ENCODE data around the gene PPP1R13B.

DNA sequence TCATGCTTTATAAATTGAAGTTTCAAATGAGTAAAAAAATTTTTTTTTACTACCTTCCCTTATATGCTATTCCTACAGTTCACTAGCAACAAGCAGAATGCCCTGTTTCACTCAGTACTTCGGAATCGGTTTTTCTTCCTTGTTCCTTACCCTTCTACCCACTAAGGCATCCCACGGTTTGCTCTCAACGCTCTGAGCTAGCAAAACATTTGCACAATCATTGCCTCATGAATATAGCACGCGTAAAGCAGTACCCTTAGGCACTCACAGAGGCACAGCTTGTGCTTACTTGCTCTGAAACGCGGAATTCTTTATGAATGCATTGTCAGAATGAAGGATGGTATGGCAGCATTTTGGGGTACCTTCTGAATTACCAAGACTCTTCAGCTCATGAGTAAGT is 45.0 kb downstream of the PPP1R13B start:
- TF ChIP-seq, protein P1, sequence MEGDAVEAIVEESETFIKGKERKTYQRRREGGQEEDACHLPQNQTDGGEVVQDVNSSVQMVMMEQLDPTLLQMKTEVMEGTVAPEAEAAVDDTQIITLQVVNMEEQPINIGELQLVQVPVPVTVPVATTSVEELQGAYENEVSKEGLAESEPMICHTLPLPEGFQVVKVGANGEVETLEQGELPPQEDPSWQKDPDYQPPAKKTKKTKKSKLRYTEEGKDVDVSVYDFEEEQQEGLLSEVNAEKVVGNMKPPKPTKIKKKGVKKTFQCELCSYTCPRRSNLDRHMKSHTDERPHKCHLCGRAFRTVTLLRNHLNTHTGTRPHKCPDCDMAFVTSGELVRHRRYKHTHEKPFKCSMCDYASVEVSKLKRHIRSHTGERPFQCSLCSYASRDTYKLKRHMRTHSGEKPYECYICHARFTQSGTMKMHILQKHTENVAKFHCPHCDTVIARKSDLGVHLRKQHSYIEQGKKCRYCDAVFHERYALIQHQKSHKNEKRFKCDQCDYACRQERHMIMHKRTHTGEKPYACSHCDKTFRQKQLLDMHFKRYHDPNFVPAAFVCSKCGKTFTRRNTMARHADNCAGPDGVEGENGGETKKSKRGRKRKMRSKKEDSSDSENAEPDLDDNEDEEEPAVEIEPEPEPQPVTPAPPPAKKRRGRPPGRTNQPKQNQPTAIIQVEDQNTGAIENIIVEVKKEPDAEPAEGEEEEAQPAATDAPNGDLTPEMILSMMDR (IDR thresholded peaks at IDR 0.05; ENCODE audit: insufficient read depth, low read length) = no peak
- TF ChIP-seq, protein P2, sequence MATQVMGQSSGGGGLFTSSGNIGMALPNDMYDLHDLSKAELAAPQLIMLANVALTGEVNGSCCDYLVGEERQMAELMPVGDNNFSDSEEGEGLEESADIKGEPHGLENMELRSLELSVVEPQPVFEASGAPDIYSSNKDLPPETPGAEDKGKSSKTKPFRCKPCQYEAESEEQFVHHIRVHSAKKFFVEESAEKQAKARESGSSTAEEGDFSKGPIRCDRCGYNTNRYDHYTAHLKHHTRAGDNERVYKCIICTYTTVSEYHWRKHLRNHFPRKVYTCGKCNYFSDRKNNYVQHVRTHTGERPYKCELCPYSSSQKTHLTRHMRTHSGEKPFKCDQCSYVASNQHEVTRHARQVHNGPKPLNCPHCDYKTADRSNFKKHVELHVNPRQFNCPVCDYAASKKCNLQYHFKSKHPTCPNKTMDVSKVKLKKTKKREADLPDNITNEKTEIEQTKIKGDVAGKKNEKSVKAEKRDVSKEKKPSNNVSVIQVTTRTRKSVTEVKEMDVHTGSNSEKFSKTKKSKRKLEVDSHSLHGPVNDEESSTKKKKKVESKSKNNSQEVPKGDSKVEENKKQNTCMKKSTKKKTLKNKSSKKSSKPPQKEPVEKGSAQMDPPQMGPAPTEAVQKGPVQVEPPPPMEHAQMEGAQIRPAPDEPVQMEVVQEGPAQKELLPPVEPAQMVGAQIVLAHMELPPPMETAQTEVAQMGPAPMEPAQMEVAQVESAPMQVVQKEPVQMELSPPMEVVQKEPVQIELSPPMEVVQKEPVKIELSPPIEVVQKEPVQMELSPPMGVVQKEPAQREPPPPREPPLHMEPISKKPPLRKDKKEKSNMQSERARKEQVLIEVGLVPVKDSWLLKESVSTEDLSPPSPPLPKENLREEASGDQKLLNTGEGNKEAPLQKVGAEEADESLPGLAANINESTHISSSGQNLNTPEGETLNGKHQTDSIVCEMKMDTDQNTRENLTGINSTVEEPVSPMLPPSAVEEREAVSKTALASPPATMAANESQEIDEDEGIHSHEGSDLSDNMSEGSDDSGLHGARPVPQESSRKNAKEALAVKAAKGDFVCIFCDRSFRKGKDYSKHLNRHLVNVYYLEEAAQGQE (IDR thresholded peaks at IDR 0.05; ENCODE audit: insufficient replicate concordance, low read depth) = no peak
- TF ChIP-seq POLR2AphosphoS5 (IDR thresholded peaks at IDR 0.05; ENCODE audit: low read depth) (no peak), GABPA (IDR thresholded peaks at IDR 0.05; ENCODE audit: low read depth) (no peak)
